IMR-90 (cell line): ENCODE data around the gene DSC2. TPM values are rescaled to one million over a fixed set of nuclear protein-coding genes. Genes with fewer than 3 reads are reported as not detected.

ENCODE experiments used
- ATAC-seq: fragments of 200-7000 bp; cut with Tn5 transposase; 2 replicates; pipeline ENCODE4 v1.9.1; 2020; ENCODE audit warnings: low read depth, mild to moderate bottlenecking, moderate library complexity
- BruUV-seq: library from RNA; stranded (reverse); fragments of 400-500 nt; replicated peaks from 2 replicates; lab custom pipeline; 2021; lab: Mats Ljungman, UMichigan
- CTCF ChIA-PET: fragments of 300-600 bp; formaldehyde crosslinking; extraction: SDS; loops from one replicate; lab custom pipeline; 2021; ENCODE audit warnings: antibody characterized with exemption; lab: Yijun Ruan, JAX
- POLR2A ChIA-PET: fragments of 300-600 bp; sonication (Branson Sonifier 250); formaldehyde crosslinking; loops from one replicate; lab custom pipeline; 2022; ENCODE audit warnings: antibody characterized with exemption; ENCODE audit not compliant: unreplicated experiment; lab: Charles Lee
- DNase-seq: peaks from one replicate; pipeline ENCODE4 v3.0.0; 2013
- H2AFZ ChIP-seq: replicated peaks from 2 replicates; pipeline ENCODE3; 2013; ENCODE audit warnings: low read length, mild to moderate bottlenecking; ENCODE audit not compliant: poor library complexity
- H2AK5ac ChIP-seq: 2 replicates; pipeline ENCODE4 v1.6.1; 2013; ENCODE audit warnings: low read depth, low read length, inconsistent platforms
- H2AK9ac ChIP-seq: replicated peaks from 2 replicates; pipeline ENCODE3; 2013; ENCODE audit warnings: mild to moderate bottlenecking, low read depth, low read length, moderate library complexity; ENCODE audit not compliant: poor library complexity
- H2BK120ac ChIP-seq: 2 replicates; pipeline ENCODE4 v1.6.1; 2013; ENCODE audit warnings: low read depth, low read length, inconsistent platforms
- H2BK15ac ChIP-seq: 3 replicates; pipeline ENCODE4 v1.6.1; 2013; ENCODE audit warnings: low read depth, low read length, inconsistent platforms
- H2BK20ac ChIP-seq: 2 replicates; pipeline ENCODE4 v1.6.1; 2013; ENCODE audit warnings: low read depth, mild to moderate bottlenecking, inconsistent platforms, low read length, moderate library complexity
- H2BK5ac ChIP-seq: 2 replicates; pipeline ENCODE4 v1.6.1; 2013; ENCODE audit warnings: mild to moderate bottlenecking, low read depth, low read length, inconsistent platforms; ENCODE audit not compliant: poor library complexity, severe bottlenecking
- H3K14ac ChIP-seq: replicated peaks from 2 replicates; pipeline ENCODE4 v1.6.1; 2013; ENCODE audit warnings: low read depth, low read length, inconsistent platforms
- H3K18ac ChIP-seq: 2 replicates; pipeline ENCODE4 v1.6.1; 2013; ENCODE audit warnings: low read depth, low read length, control low read depth
- H3K23ac ChIP-seq: 2 replicates; pipeline ENCODE4 v1.6.1; 2013; ENCODE audit warnings: low read depth, low read length, inconsistent platforms
- H3K27ac ChIP-seq: 2 replicates; pipeline ENCODE4 v1.5.1; 2013; ENCODE audit warnings: mild to moderate bottlenecking, control low read depth, low read length; ENCODE audit not compliant: insufficient read depth
- H3K27me3 ChIP-seq: 2 replicates; pipeline ENCODE4 v1.6.1; 2013; ENCODE audit warnings: low read length; ENCODE audit not compliant: control insufficient read depth, insufficient read depth
- H3K36me3 ChIP-seq: 2 replicates; pipeline ENCODE4 v1.6.1; 2013; ENCODE audit warnings: low read length, mixed read lengths; ENCODE audit not compliant: control insufficient read depth, insufficient read depth
- H3K4ac ChIP-seq: 2 replicates; pipeline ENCODE4 v1.6.1; 2013; ENCODE audit warnings: low read depth, low read length, inconsistent platforms
- H3K4me1 ChIP-seq: 2 replicates; pipeline ENCODE4 v1.6.1; 2013; ENCODE audit warnings: low read length, mixed read lengths; ENCODE audit not compliant: control insufficient read depth, insufficient read depth
- H3K4me2 ChIP-seq: 2 replicates; pipeline ENCODE4 v1.6.1; 2013; ENCODE audit warnings: low read depth, mild to moderate bottlenecking, control low read depth, low read length, moderate library complexity
- H3K4me3 ChIP-seq: 2 replicates; pipeline ENCODE4 v1.5.1; 2013; ENCODE audit warnings: low read depth, mild to moderate bottlenecking, control low read depth, low read length, moderate library complexity; ENCODE audit not compliant: insufficient read depth
- H3K56ac ChIP-seq: 2 replicates; pipeline ENCODE4 v1.6.1; 2013; ENCODE audit warnings: low read length, inconsistent platforms; ENCODE audit not compliant: insufficient read depth; ENCODE audit errors: extremely low read depth
- H3K79me1 ChIP-seq, 2 experiments: 2 replicates each; pipeline ENCODE4 v1.6.1; 2013; ENCODE audit warnings: low read length in 2 of 2, inconsistent platforms in 1 of 2, low read depth in 1 of 2
- H3K9ac ChIP-seq: 2 replicates; pipeline ENCODE4 v1.6.1; 2013; ENCODE audit warnings: low read depth, low read length, control low read depth
- H3K9me1 ChIP-seq: 2 replicates; pipeline ENCODE4 v1.6.1; 2013; ENCODE audit warnings: low read length, inconsistent platforms; ENCODE audit not compliant: insufficient read depth
- H3K9me3 ChIP-seq: 2 replicates; pipeline ENCODE4 v1.6.1; 2013; ENCODE audit warnings: low read length; ENCODE audit not compliant: control insufficient read depth, insufficient read depth
- H4K20me1 ChIP-seq: 2 replicates; pipeline ENCODE4 v1.6.1; 2013; ENCODE audit warnings: low read length, inconsistent platforms; ENCODE audit not compliant: insufficient read depth
- H4K5ac ChIP-seq: 2 replicates; pipeline ENCODE4 v1.6.1; 2013; ENCODE audit warnings: mild to moderate bottlenecking, low read depth, low read length, control low read depth
- H4K8ac ChIP-seq, 2 experiments: 2 replicates each; pipeline ENCODE4 v1.6.1; 2013; ENCODE audit warnings: low read depth in 2 of 2, low read length in 2 of 2, control low read depth in 1 of 2, inconsistent platforms in 1 of 2
- H4K91ac ChIP-seq: 2 replicates; pipeline ENCODE4 v1.6.1; 2013; ENCODE audit warnings: low read depth, low read length, inconsistent platforms; ENCODE audit not compliant: insufficient read depth
- CHD1 ChIP-seq: IDR thresholded peaks from 2 replicates; pipeline ENCODE4 v1.6.1; 2012; ENCODE audit warnings: low read depth, low read length, improper control_type of control experiment
- MAZ ChIP-seq: IDR thresholded peaks from 2 replicates; pipeline ENCODE4 v1.6.1; 2012; ENCODE audit warnings: low read depth, mild to moderate bottlenecking, low read length, improper control_type of control experiment, moderate library complexity, borderline replicate concordance
- MXI1 ChIP-seq: IDR thresholded peaks from 2 replicates; pipeline ENCODE4 v1.6.1; 2012; ENCODE audit warnings: low read depth, mild to moderate bottlenecking, low read length, moderate library complexity, borderline replicate concordance
- POLR2A ChIP-seq: IDR thresholded peaks from 2 replicates; pipeline ENCODE4 v1.6.1; 2012; ENCODE audit warnings: mild to moderate bottlenecking, low read depth, low read length
- WGBS, 2 experiments: methylation state at CpG; one replicate each; pipeline versions ENCODE4 v1.1.5 to v1.1.7; 2013; ENCODE audit warnings: missing lambda C conversion rate in 2 of 2; ENCODE audit not compliant: insufficient read length in 1 of 2; ENCODE audit errors: extremely low coverage in 2 of 2; 5-methylcytosine and 5-hydroxymethylcytosine counted together
- dilution Hi-C: fragments of 300-500 bp; cut with HindIII; formaldehyde crosslinking; loops from one replicate; pipeline ENCODE4 v1.14.3; 2018; ENCODE audit warnings: low sequenced_read_pairs; ENCODE audit not compliant: unreplicated experiment
- in situ Hi-C: fragments of 300-500 bp; cut with MboI; formaldehyde crosslinking; loops from 3 replicates; pipeline ENCODE4 v1.14.3; 2019; ENCODE audit warnings: low sequenced_read_pairs, inconsistent platforms, mixed read lengths
- intact Hi-C: fragments of 100-400 bp; cut with micrococcal nuclease; formaldehyde crosslinking; loops from 2 replicates; pipeline ENCODE4 v1.10.0; 2022
- polyA plus RNA-seq, 3 experiments: library from polyadenylated mRNA; depleted of rRNA; stranded (reverse); fragments of >200 nt; gene quantifications; 2 replicates each; pipeline ENCODE4 v1.2.3, GENCODE V29; 2012; ENCODE audit warnings: low replicate concordance in 1 of 3
- total RNA-seq: library from RNA; depleted of rRNA; stranded (reverse); fragments of >200 nt; gene quantifications from 2 replicates; pipeline ENCODE4 v1.2.3, GENCODE V29; 2012
- TF ChIP-seq, protein P1 (sequence below): conservative IDR thresholded peaks from 2 replicates; pipeline ENCODE4 v1.5.1; 2012; ENCODE audit warnings: mild to moderate bottlenecking, low read depth, low read length, improper control_type of control experiment

The DSC2 gene
- total and polyA plus RNA-seq, 2 of the 4 experiments (the other 2 are of a cell fraction) = not detected

- Histone ChIP-seq H4K91ac (no peak overlapping the region), H4K20me1 (no peaks in the 10 kb centered on the region), H3K27ac (no peak overlapping the region), H3K9me1 (no peaks in the 10 kb centered on the region), H3K14ac (no peak overlapping the region), H3K4me3 (no peak overlapping the region), H3K56ac (no peak overlapping the region), H3K9ac (no peak overlapping the region), H3K4me2 (no peak overlapping the region), H4K8ac (no peak overlapping the region), H3K18ac (no peak overlapping the region), H2AFZ (no peak overlapping the region), H2BK120ac (no peak overlapping the region), H2AK9ac (no peak overlapping the region), H2AK5ac (no peak overlapping the region), H2BK15ac (no peak overlapping the region), H3K23ac (no peak overlapping the region), H3K79me1 (no peaks in the 10 kb centered on the region), H3K27me3 (no peaks in the 10 kb centered on the region), H4K5ac (no peak overlapping the region), H3K4ac (no peak overlapping the region), H2BK20ac (no peak overlapping the region), H3K36me3 (no peaks in the 10 kb centered on the region), H2BK5ac (no peak overlapping the region), H3K4me1 (no peaks in the 10 kb centered on the region), H3K9me3 (no peaks in the 10 kb centered on the region; the same call in 1 of the 2 replicates)
- dilution Hi-C loops = no loop called here
- CTCF ChIA-PET = no interaction called here
- POLR2A ChIA-PET = no interaction called here
- in situ Hi-C loops = no loop called here
- BruUV-seq = no TSS peak
- TF ChIP-seq MXI1 (no peak), MAZ (no peak), CHD1 (no peak), POLR2A (no peak)
- TF ChIP-seq, protein P1, sequence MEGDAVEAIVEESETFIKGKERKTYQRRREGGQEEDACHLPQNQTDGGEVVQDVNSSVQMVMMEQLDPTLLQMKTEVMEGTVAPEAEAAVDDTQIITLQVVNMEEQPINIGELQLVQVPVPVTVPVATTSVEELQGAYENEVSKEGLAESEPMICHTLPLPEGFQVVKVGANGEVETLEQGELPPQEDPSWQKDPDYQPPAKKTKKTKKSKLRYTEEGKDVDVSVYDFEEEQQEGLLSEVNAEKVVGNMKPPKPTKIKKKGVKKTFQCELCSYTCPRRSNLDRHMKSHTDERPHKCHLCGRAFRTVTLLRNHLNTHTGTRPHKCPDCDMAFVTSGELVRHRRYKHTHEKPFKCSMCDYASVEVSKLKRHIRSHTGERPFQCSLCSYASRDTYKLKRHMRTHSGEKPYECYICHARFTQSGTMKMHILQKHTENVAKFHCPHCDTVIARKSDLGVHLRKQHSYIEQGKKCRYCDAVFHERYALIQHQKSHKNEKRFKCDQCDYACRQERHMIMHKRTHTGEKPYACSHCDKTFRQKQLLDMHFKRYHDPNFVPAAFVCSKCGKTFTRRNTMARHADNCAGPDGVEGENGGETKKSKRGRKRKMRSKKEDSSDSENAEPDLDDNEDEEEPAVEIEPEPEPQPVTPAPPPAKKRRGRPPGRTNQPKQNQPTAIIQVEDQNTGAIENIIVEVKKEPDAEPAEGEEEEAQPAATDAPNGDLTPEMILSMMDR = no peak
- intact Hi-C loops = no loop called here
- no peak for ATAC-seq
- DNase-seq = no peak
- no CpG with 5 or more reads among the region's 3 CpGs for WGBS, 2 experiments
Observed at GRCh38 chr18:31070206-31070605, 32.0 kb downstream of the DSC2 start.
